Bronchial epithelial cell (primary cell): ENCODE results near the gene TRAPPC5. TPM values are rescaled to one million over a fixed set of nuclear protein-coding genes. Genes with fewer than 3 reads are reported as not detected.

ENCODE experiments used
- DNase-seq: peaks from one replicate; pipeline ENCODE4 v3.0.0-alpha.2; 2010; ENCODE audit warnings: low read depth
- FAIRE-seq: peaks from 2 replicates; lab custom pipeline; 2011; peaks lifted over from hg19 to GRCh38; lab: Jason Lieb, UNC
- H3K27me3 ChIP-seq: 2 replicates; pipeline ENCODE4 v1.5.1; 2011; ENCODE audit warnings: low read length; ENCODE audit not compliant: control insufficient read depth, insufficient read depth
- H3K36me3 ChIP-seq: 2 replicates; pipeline ENCODE4 v1.5.1; 2011; ENCODE audit warnings: low read length; ENCODE audit not compliant: control insufficient read depth, insufficient read depth
- H3K4me3 ChIP-seq: 2 replicates; pipeline ENCODE4 v1.5.1; 2011; ENCODE audit warnings: mild to moderate bottlenecking, low read depth, low read length, control low read depth
- CTCF ChIP-seq: IDR thresholded peaks from 2 replicates; pipeline ENCODE4 v1.5.1; 2011; ENCODE audit warnings: mild to moderate bottlenecking, moderate library complexity, low read length, control low read depth, inconsistent platforms; ENCODE audit not compliant: insufficient read depth, severe bottlenecking
- total RNA-seq: library from RNA; depleted of rRNA; stranded (reverse); fragments of >200 nt; gene quantifications from 2 replicates; pipeline ENCODE4 v1.2.1, GENCODE V29; 2014

TRAPPC5 gene
- 29.2 and 141 TPM in 2 replicates for total RNA-seq

DNA sequence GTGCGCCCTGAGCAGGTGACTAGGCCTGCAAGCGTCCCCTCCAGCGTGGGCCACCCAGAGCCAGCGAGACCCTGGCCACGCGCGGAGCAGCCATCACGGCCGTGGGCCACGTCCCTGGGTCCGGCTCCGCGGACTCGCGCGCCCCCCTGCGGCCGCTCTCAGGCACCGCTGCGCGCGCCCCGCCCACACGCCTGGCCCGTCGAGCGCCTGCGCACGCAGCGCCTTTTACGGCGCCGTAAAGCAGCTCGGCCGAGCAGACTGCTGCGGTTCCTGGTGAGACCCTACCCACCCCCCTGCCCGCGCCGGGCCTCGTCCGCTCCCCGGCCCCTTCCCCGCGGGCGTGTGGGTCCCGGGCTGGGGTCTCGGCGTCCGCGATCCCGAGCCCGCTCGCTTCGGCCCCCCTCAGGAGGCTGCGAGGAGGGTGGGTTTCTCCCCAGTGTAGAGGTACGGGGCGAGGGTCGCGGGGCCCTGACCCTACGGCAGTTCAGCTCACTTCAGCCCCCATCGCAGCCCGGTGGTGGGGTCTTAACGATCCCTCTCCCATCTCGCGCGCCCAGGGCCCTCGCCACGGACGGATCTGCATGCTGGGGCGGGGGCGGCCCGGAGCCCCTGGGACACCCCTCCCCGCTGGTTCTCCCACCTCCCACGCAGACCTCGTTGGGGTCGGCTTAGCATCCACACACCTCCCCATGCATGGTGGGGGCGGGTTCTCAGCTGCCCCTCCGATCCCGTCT is at the start of gene TRAPPC5:
Gene TRAPPC5 (plus strand): TSS at position 228 of the 734 bp plus-strand sequence. CDS start 1,421 bp downstream, outside the sequence.
- no peak for FAIRE-seq
- H3K36me3 ChIP-seq, result peaks cover 6% of the 10 kb centered on the region

GRCh38 chr19:7631577-7631976 is 49.1 kb upstream of the TRAPPC5 start:
- DNase-seq (no peak), FAIRE-seq (no peak)
- Histone ChIP-seq H3K4me3 (no peak overlapping the region), H3K36me3 (peaks cover 2% of the 10 kb centered on the region), H3K27me3 (no peaks in the 10 kb centered on the region)
- TF ChIP-seq CTCF, result no peak

More for the DNA sequence above, at the start of gene TRAPPC5:
- peak; percentile 78 for TF ChIP-seq CTCF
- Histone ChIP-seq H3K27me3 (no peaks in the 10 kb centered on the region), H3K4me3 (peak within 1 kb of the TSS; percentile 99)
- peak; percentile 42 for DNase-seq

- no peak for FAIRE-seq
- H3K36me3 ChIP-seq, result no peaks in the 10 kb centered on the region
- H3K27me3 ChIP-seq, result no peaks in the 10 kb centered on the region
- TF ChIP-seq CTCF, result no peak
- no peak overlapping the region for H3K4me3 ChIP-seq
- DNase-seq, result no peak
Measured at GRCh38 chr19:7632340-7633203, 48.1 kb upstream of the TRAPPC5 start.

DNA sequence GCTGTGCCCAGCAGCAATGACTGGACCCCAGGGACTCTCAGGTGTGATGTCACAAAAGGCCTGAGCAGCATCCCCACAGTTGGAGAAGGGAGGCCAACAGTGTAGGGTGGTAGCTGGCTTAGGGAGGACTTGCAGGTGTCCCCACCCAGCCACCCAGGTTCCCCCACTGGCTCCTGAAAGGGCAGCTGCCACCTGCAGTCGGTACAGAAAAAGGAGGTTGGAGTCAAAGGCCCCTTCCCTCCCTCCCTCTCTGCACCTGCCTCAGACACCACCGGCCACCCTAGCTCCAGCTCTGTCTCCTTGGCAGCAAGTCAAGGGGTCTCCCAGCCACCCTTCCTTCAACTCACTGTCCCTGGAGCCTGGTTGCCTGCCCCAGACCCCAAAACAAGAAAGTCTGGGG is 46.9 kb upstream of the TRAPPC5 start, which contains the start of gene PCP2:
Gene PCP2 (minus strand): TSS at position 22 of the 400 bp plus-strand sequence. CDS start 262 bp downstream, outside the sequence.
- no peak for FAIRE-seq
- H3K4me3 ChIP-seq, result no peak within 1 kb of the TSS

DNA sequence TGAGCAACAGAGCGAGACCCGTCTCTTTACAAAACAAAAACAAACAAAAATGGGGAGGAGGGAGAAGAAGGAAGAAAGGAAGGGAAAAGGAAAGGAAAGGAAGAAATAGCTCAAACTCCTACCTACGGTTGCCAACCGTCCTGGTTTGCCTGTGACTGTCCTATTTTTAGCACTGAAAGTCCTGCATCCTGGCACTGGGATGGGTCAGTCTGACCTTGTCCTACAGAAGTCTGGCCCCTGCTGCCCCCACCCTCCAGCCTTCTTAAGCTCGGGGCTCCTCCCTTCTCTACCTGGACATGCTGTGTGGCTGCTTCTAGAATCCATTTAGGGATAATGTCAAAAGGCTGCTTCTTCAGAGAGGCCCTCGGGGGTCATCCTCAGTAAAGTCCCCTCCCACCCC is 45.0 kb upstream of the TRAPPC5 start:
- H3K27me3 ChIP-seq, result no peaks in the 10 kb centered on the region
- no peak for FAIRE-seq
- H3K4me3 ChIP-seq, result no peak overlapping the region
- DNase-seq, result no peak
- no peak for TF ChIP-seq CTCF
- peaks cover 4% of the 10 kb centered on the region for H3K36me3 ChIP-seq

More for the DNA sequence above, 46.9 kb upstream of the TRAPPC5 start, which contains the start of gene PCP2:
- DNase-seq, result no peak
- no peaks in the 10 kb centered on the region for H3K36me3 ChIP-seq
- TF ChIP-seq CTCF, result no peak
- H3K27me3 ChIP-seq, result no peaks in the 10 kb centered on the region
